MM.1S (cell line): ENCODE results near the gene P2RX2.

Experiments used
- DNase-seq: peaks from one replicate; pipeline ENCODE4 v3.0.0-alpha.2; 2015
- H2AFZ ChIP-seq: fragments of 300-600 bp; sonication (generic); 2 replicates; pipeline ENCODE4 v1.6.0; 2016; ENCODE audit warnings: antibody characterized with exemption, low read length
- H3F3A ChIP-seq: fragments of 300-600 bp; sonication (generic); 2 replicates; pipeline ENCODE4 v1.6.1; 2016; ENCODE audit warnings: mild to moderate bottlenecking, antibody characterized with exemption, low read length, moderate library complexity, mixed read lengths; ENCODE audit not compliant: insufficient read depth
- H3K27ac ChIP-seq: fragments of 300-600 bp; sonication (generic); 2 replicates; pipeline ENCODE4 v1.5.1; 2016; ENCODE audit warnings: mild to moderate bottlenecking, low read length
- H3K27me3 ChIP-seq: fragments of 300-600 bp; sonication (generic); replicated peaks from 2 replicates; pipeline ENCODE4 v1.6.0; 2016; ENCODE audit warnings: low read length; ENCODE audit not compliant: insufficient read depth
- H3K36me3 ChIP-seq: fragments of 300-600 bp; sonication (generic); replicated peaks from 2 replicates; pipeline ENCODE4 v1.6.1; 2016; ENCODE audit warnings: mild to moderate bottlenecking, low read length, mixed read lengths; ENCODE audit not compliant: insufficient read depth
- H3K4me1 ChIP-seq: fragments of 300-600 bp; sonication (generic); 2 replicates; pipeline ENCODE4 v1.6.1; 2016; ENCODE audit warnings: low read length, mixed read lengths
- H3K4me2 ChIP-seq: fragments of 300-600 bp; sonication (generic); 2 replicates; pipeline ENCODE4 v1.6.0; 2016; ENCODE audit warnings: low read depth, low read length
- H3K4me3 ChIP-seq: fragments of 300-600 bp; sonication (generic); 2 replicates; pipeline ENCODE4 v1.5.1; 2016; ENCODE audit warnings: low read length, mixed read lengths
- H3K79me2 ChIP-seq: fragments of 300-600 bp; sonication (generic); 2 replicates; pipeline ENCODE4 v1.6.1; 2016; ENCODE audit warnings: mixed run types, low read length, mixed read lengths
- H3K9ac ChIP-seq: fragments of 300-600 bp; sonication (generic); 2 replicates; pipeline ENCODE4 v1.6.1; 2016; ENCODE audit warnings: low read length, mixed read lengths
- H3K9me2 ChIP-seq: fragments of 300-600 bp; sonication (generic); replicated peaks from 2 replicates; pipeline ENCODE4 v1.6.1; 2016; ENCODE audit warnings: mild to moderate bottlenecking, low read length, mixed read lengths; ENCODE audit not compliant: insufficient read depth
- H3K9me3 ChIP-seq: fragments of 300-600 bp; sonication (generic); replicated peaks from 2 replicates; pipeline ENCODE4 v1.6.1; 2016; ENCODE audit warnings: mild to moderate bottlenecking, low read length, mixed read lengths; ENCODE audit not compliant: insufficient read depth
- H4K20me1 ChIP-seq: fragments of 300-600 bp; sonication (generic); 2 replicates; pipeline ENCODE4 v1.6.1; 2016; ENCODE audit warnings: mild to moderate bottlenecking, low read length, moderate library complexity, mixed read lengths; ENCODE audit not compliant: insufficient read depth
- CTCF ChIP-seq: fragments of 300-600 bp; sonication (generic); IDR thresholded peaks from 2 replicates; pipeline ENCODE4 v1.5.1; 2016; ENCODE audit warnings: antibody characterized with exemption, low read length, mixed read lengths
- EZH2 ChIP-seq: fragments of 300-600 bp; sonication (generic); optimal IDR thresholded peaks from 2 replicates; pipeline ENCODE3; 2017; ENCODE audit warnings: low read depth, mild to moderate bottlenecking, antibody characterized with exemption, low read length, mixed read lengths
- EZH2phosphoT487 ChIP-seq: fragments of 300-600 bp; sonication (generic); IDR thresholded peaks from 2 replicates; pipeline ENCODE4 v1.6.1; 2018; ENCODE audit warnings: antibody characterized with exemption, low read length

Gene P2RX2

GRCh38 chr12:132641811-132642650 is 23.5 kb downstream of the P2RX2 start:
- H3F3A ChIP-seq: no peaks in the 10 kb centered on the region
- no peaks in the 10 kb centered on the region for H3K36me3 ChIP-seq
- H3K27me3 ChIP-seq: no peaks in the 10 kb centered on the region
- H4K20me1 ChIP-seq: no peaks in the 10 kb centered on the region
- H3K9me3 ChIP-seq: no peaks in the 10 kb centered on the region
- H3K4me3 ChIP-seq: no peak overlapping the region
- no peak overlapping the region for H3K9ac ChIP-seq
- H3K9me2 ChIP-seq: no peaks in the 10 kb centered on the region
- no peak overlapping the region for H3K4me2 ChIP-seq
- DNase-seq: no peak
- no peak overlapping the region for H2AFZ ChIP-seq
- no peaks in the 10 kb centered on the region for H3K79me2 ChIP-seq
- TF ChIP-seq CTCF (no peak), EZH2phosphoT487 (no peak), EZH2 (no peak)
- no peaks in the 10 kb centered on the region for H3K4me1 ChIP-seq
- H3K27ac ChIP-seq: no peak overlapping the region

GRCh38 chr12:132642846-132643835 is 24.6 kb downstream of the P2RX2 start:
- H3K9me2 ChIP-seq: no peaks in the 10 kb centered on the region
- no peaks in the 10 kb centered on the region for H3K79me2 ChIP-seq
- H3K27ac ChIP-seq: no peak overlapping the region
- H3K36me3 ChIP-seq: no peaks in the 10 kb centered on the region
- DNase-seq: no peak
- no peaks in the 10 kb centered on the region for H3K9me3 ChIP-seq
- no peaks in the 10 kb centered on the region for H4K20me1 ChIP-seq
- H3K9ac ChIP-seq: no peak overlapping the region
- H3F3A ChIP-seq: no peaks in the 10 kb centered on the region
- no peaks in the 10 kb centered on the region for H3K27me3 ChIP-seq
- H3K4me3 ChIP-seq: no peak overlapping the region
- H3K4me2 ChIP-seq: no peak overlapping the region
- no peak for TF ChIP-seq EZH2
- no peak for TF ChIP-seq CTCF
- TF ChIP-seq EZH2phosphoT487: no peak
- no peak overlapping the region for H2AFZ ChIP-seq
- no peaks in the 10 kb centered on the region for H3K4me1 ChIP-seq

GRCh38 chr12:132646850-132647249 is 28.3 kb downstream of the P2RX2 start:
- Histone ChIP-seq H3K79me2 (no peaks in the 10 kb centered on the region), H3K27me3 (no peaks in the 10 kb centered on the region), H3F3A (no peaks in the 10 kb centered on the region), H3K9me2 (no peaks in the 10 kb centered on the region), H3K4me3 (no peak overlapping the region), H4K20me1 (no peaks in the 10 kb centered on the region), H3K4me2 (no peak overlapping the region), H3K27ac (no peak overlapping the region), H3K4me1 (no peaks in the 10 kb centered on the region), H3K9ac (no peak overlapping the region), H2AFZ (no peak overlapping the region), H3K36me3 (no peaks in the 10 kb centered on the region), H3K9me3 (no peaks in the 10 kb centered on the region)
- no peak for TF ChIP-seq CTCF
- no peak for TF ChIP-seq EZH2
- TF ChIP-seq EZH2phosphoT487: no peak
- DNase-seq: no peak
